ENCODE data around the gene VIPAS39. TPM values are rescaled to one million over a fixed set of nuclear protein-coding genes. Genes with fewer than 3 reads are reported as not detected.

The VIPAS39 gene
- total and polyA plus RNA-seq, 2 donors from 2014 or later = 14.1 to 16.6 TPM

GRCh38 chr14:77482422-77482821, 25.0 kb upstream of the VIPAS39 start:
- no peaks in the 10 kb centered on the region for H3K27me3 ChIP-seq (ENCODE audit: control insufficient read depth, insufficient read depth, low read length)
- intact Hi-C loops (cut with DNase I) = no loop called here
- FAIRE-seq (no peak), DNase-seq (no peak)
- no peak overlapping the region for H3K27ac ChIP-seq (ENCODE audit: low read depth in 2 of 2, low read length in 2 of 2)
- TF ChIP-seq CTCF (IDR thresholded peaks at IDR 0.05; ENCODE audit: borderline replicate concordance, extremely low read depth, insufficient read depth) = no peak
- peaks cover 0 to 25% (median 16%) of the 10 kb centered on the region in 3 donors for H3K4me1 ChIP-seq (ENCODE audit: control insufficient read depth in 2 of 3, insufficient read depth in 2 of 3, low read depth in 1 of 3, low read length in 3 of 3)
- no peak overlapping the region for H3K9ac ChIP-seq (ENCODE audit: low read length in 3 of 3)
- H3K9me3 ChIP-seq (ENCODE audit: control insufficient read depth in 2 of 3, insufficient read depth in 1 of 3, low read length in 3 of 3) = no peaks in the 10 kb centered on the region
- no peaks in the 10 kb centered on the region for H3K36me3 ChIP-seq (ENCODE audit: control insufficient read depth in 2 of 3, insufficient read depth in 3 of 3, low read length in 3 of 3)
- no peak overlapping the region for H3K4me3 ChIP-seq (ENCODE audit: low read length in 3 of 3)

- intact Hi-C loops (cut with DNase I) = loop anchor here (10.0 kb wide), 1 partner anchor 216 kb away; no protein-coding TSS in a partner anchor
- no peak overlapping the region for H3K9ac ChIP-seq (ENCODE audit: low read length in 3 of 3)
- DNase-seq (no peak), FAIRE-seq (no peak)
- TF ChIP-seq CTCF (IDR thresholded peaks at IDR 0.05; ENCODE audit: borderline replicate concordance, extremely low read depth, insufficient read depth) = no peak
- no peaks in the 10 kb centered on the region for H3K36me3 ChIP-seq (ENCODE audit: control insufficient read depth in 2 of 3, insufficient read depth in 3 of 3, low read length in 3 of 3)
- H3K9me3 ChIP-seq (ENCODE audit: control insufficient read depth in 2 of 3, insufficient read depth in 1 of 3, low read length in 3 of 3) = no peaks in the 10 kb centered on the region
- no peaks in the 10 kb centered on the region for H3K27me3 ChIP-seq (ENCODE audit: control insufficient read depth, insufficient read depth, low read length)
- H3K27ac ChIP-seq (ENCODE audit: low read depth in 2 of 2, low read length in 2 of 2) = no peak overlapping the region
- peaks cover 0 to 11% (median 1%) of the 10 kb centered on the region in 3 donors for H3K4me1 ChIP-seq (ENCODE audit: control insufficient read depth in 2 of 3, insufficient read depth in 2 of 3, low read depth in 1 of 3, low read length in 3 of 3)
- no peak overlapping the region for H3K4me3 ChIP-seq (ENCODE audit: low read length in 3 of 3)
Observed at GRCh38 chr14:77478796-77479195, 21.4 kb upstream of the VIPAS39 start.

GRCh38 chr14:77478029-77478428, 20.6 kb upstream of the VIPAS39 start:
- Histone ChIP-seq H3K4me3 (ENCODE audit: low read length in 3 of 3) (no peak overlapping the region), H3K9ac (ENCODE audit: low read length in 3 of 3) (no peak overlapping the region)
- no peak for DNase-seq

More at GRCh38 chr14:77478029-77478428, 20.6 kb upstream of the VIPAS39 start:
- Histone ChIP-seq H3K4me1 (ENCODE audit: control insufficient read depth in 2 of 3, insufficient read depth in 2 of 3, low read depth in 1 of 3, low read length in 3 of 3) (peaks cover 0 to 6% (median 0%) of the 10 kb centered on the region in 3 donors), H3K9me3 (ENCODE audit: control insufficient read depth in 2 of 3, insufficient read depth in 1 of 3, low read length in 3 of 3) (no peaks in the 10 kb centered on the region), H3K27ac (ENCODE audit: low read depth in 2 of 2, low read length in 2 of 2) (no peak overlapping the region), H3K36me3 (ENCODE audit: control insufficient read depth in 2 of 3, insufficient read depth in 3 of 3, low read length in 3 of 3) (no peaks in the 10 kb centered on the region), H3K27me3 (ENCODE audit: control insufficient read depth, insufficient read depth, low read length) (no peaks in the 10 kb centered on the region)
- intact Hi-C loops (cut with DNase I) = loop anchor here (10.0 kb wide), 1 partner anchor 217 kb away; no protein-coding TSS in a partner anchor
- FAIRE-seq = no peak
- no peak for TF ChIP-seq CTCF (IDR thresholded peaks at IDR 0.05; ENCODE audit: borderline replicate concordance, extremely low read depth, insufficient read depth)
